SK-N-SH (cell line): ENCODE measurements around the gene TCN2.
"Not testable (repeated sequence)": the region's sequence is repeated elsewhere in the genome, so short reads cannot be mapped to it uniquely, and the experiment has no call there.

Experiments used
- CHD2 ChIP-seq: fragments of 150-350 bp; IDR thresholded peaks from 2 replicates; pipeline ENCODE4 v1.6.1; 2018; ENCODE audit warnings: low read length; ENCODE audit not compliant: partially characterized antibody
- YY1 ChIP-seq: IDR thresholded peaks from 2 replicates; pipeline ENCODE4 v1.4.0; 2012; ENCODE audit warnings: low read depth, mild to moderate bottlenecking
- TF ChIP-seq, protein P1 (sequence below): fragments of 200-600 bp; sonication (generic); IDR thresholded peaks from 2 replicates; pipeline ENCODE4 v1.6.1; 2017; ENCODE audit warnings: antibody characterized with exemption, mild to moderate bottlenecking, moderate library complexity

DNA sequence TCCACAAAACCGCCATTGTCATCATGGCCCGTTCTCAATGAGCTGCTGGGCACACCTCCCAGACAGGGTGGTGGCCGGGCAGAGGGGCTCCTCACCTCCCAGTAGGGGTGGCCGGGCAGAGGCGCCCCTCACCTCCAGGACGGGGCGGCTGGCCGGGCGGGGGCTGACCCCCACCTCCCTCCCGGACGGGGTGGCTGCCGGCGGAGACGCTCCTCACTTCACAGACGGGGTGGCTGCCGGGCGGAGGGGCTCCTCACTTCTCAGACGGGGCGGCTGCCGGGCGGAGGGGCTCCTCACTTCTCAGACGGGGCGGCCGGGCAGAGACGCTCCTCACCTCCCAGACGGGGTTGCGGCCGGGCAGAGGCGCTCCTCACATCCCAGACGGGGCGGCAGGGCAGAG is 24.5 kb downstream of the TCN2 start:
- TF ChIP-seq, protein P1, sequence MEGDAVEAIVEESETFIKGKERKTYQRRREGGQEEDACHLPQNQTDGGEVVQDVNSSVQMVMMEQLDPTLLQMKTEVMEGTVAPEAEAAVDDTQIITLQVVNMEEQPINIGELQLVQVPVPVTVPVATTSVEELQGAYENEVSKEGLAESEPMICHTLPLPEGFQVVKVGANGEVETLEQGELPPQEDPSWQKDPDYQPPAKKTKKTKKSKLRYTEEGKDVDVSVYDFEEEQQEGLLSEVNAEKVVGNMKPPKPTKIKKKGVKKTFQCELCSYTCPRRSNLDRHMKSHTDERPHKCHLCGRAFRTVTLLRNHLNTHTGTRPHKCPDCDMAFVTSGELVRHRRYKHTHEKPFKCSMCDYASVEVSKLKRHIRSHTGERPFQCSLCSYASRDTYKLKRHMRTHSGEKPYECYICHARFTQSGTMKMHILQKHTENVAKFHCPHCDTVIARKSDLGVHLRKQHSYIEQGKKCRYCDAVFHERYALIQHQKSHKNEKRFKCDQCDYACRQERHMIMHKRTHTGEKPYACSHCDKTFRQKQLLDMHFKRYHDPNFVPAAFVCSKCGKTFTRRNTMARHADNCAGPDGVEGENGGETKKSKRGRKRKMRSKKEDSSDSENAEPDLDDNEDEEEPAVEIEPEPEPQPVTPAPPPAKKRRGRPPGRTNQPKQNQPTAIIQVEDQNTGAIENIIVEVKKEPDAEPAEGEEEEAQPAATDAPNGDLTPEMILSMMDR = not testable (repeated sequence)
- not testable (repeated sequence) for TF ChIP-seq YY1, CHD2
